Loucy (cell line): ENCODE measurements around the gene OR8B3.

Source experiments
- H2AFZ ChIP-seq: fragments of 200-600 bp; sonication (generic); 2 replicates; pipeline ENCODE4 v1.6.0; 2016; ENCODE audit warnings: antibody characterized with exemption, mild to moderate bottlenecking, low read length, moderate library complexity
- H3F3A ChIP-seq: fragments of 200-600 bp; 2 replicates; pipeline ENCODE4 v1.6.0; 2016; ENCODE audit warnings: antibody characterized with exemption, low read depth, mild to moderate bottlenecking
- H3K27me3 ChIP-seq: fragments of 200-600 bp; sonication (generic); 2 replicates; pipeline ENCODE4 v1.6.1; 2014; ENCODE audit warnings: low read length, mild to moderate bottlenecking; ENCODE audit not compliant: insufficient read depth, poor library complexity, severe bottlenecking
- H3K36me3 ChIP-seq: fragments of 200-600 bp; sonication (generic); 2 replicates; pipeline ENCODE4 v1.6.1; 2016; ENCODE audit warnings: low read length; ENCODE audit not compliant: insufficient read depth
- H3K4me1 ChIP-seq: fragments of 200-600 bp; sonication (generic); 2 replicates; pipeline ENCODE4 v1.5.1; 2014; ENCODE audit warnings: low read length, mild to moderate bottlenecking; ENCODE audit not compliant: insufficient read depth, poor library complexity, severe bottlenecking
- H3K4me2 ChIP-seq: fragments of 200-600 bp; sonication (generic); 2 replicates; pipeline ENCODE4 v1.6.0; 2014; ENCODE audit warnings: antibody characterized with exemption, low read length, low read depth, mild to moderate bottlenecking; ENCODE audit not compliant: poor library complexity, severe bottlenecking
- H3K4me3 ChIP-seq: fragments of 200-600 bp; sonication (generic); 2 replicates; pipeline ENCODE4 v1.5.1; 2014; ENCODE audit warnings: low read length, mild to moderate bottlenecking, mixed read lengths; ENCODE audit not compliant: poor library complexity, severe bottlenecking
- H3K79me2 ChIP-seq: fragments of 200-600 bp; sonication (generic); 2 replicates; pipeline ENCODE4 v1.6.1; 2014; ENCODE audit warnings: low read length; ENCODE audit not compliant: insufficient read depth
- H3K9ac ChIP-seq: fragments of 200-600 bp; sonication (generic); 2 replicates; pipeline ENCODE4 v1.6.0; 2014; ENCODE audit warnings: mild to moderate bottlenecking, low read depth, low read length, moderate library complexity; ENCODE audit not compliant: poor library complexity, severe bottlenecking
- H3K9me2 ChIP-seq: fragments of 200-600 bp; sonication (generic); replicated peaks from 2 replicates; pipeline ENCODE4 v1.6.1; 2016; ENCODE audit warnings: low read depth, low read length, mixed read lengths
- H3K9me3 ChIP-seq: fragments of 200-600 bp; sonication (generic); 2 replicates; pipeline ENCODE4 v1.6.1; 2014; ENCODE audit warnings: mild to moderate bottlenecking, antibody characterized with exemption, low read length, low read depth; ENCODE audit not compliant: insufficient read depth
- H4K20me1 ChIP-seq: fragments of 200-600 bp; sonication (generic); 2 replicates; pipeline ENCODE4 v1.6.0; 2014; ENCODE audit warnings: antibody characterized with exemption, low read length, mild to moderate bottlenecking; ENCODE audit not compliant: insufficient read depth, poor library complexity, severe bottlenecking
- EZH2phosphoT487 ChIP-seq: fragments of 200-600 bp; IDR thresholded peaks from 2 replicates; pipeline ENCODE4 v1.6.1; 2018; ENCODE audit warnings: antibody characterized with exemption, mild to moderate bottlenecking, moderate library complexity, borderline replicate concordance
- TF ChIP-seq, protein P1 (sequence below): fragments of 200-600 bp; sonication (generic); conservative IDR thresholded peaks from 2 replicates; pipeline ENCODE4 v1.5.1; 2014; ENCODE audit warnings: mild to moderate bottlenecking, antibody characterized with exemption, low read length

OR8B3 gene

DNA sequence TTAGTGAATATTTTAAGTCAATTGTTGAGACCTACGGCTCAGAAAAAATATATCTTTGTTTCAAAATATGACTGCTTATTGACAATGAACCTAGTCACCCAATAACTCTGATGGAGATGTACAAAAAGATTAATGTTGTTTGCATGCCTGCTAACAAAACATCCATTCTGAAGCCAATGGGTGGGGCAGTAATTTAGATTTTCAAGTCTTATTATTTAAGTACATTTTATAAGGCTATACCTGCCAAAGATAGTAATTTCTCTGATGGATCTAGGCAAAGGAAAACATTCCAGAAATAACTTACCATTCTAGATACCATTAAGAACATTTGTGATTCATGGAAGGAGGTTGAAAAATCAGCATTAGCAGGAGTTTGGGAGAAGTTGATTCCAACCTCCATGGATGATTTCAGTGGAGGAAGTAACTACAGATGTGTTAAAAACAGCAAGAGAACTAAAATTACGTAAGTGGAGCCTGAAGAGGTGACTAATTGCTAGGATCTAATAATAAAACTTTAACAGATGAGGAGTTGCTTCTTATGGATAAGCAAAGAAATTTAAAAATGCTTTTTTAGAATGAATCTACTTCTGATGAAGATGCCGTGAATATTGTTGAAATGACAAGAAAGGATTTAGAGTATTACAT lies 52.4 kb downstream of the OR8B3 start:
- TF ChIP-seq EZH2phosphoT487: no peak
- TF ChIP-seq, protein P1, sequence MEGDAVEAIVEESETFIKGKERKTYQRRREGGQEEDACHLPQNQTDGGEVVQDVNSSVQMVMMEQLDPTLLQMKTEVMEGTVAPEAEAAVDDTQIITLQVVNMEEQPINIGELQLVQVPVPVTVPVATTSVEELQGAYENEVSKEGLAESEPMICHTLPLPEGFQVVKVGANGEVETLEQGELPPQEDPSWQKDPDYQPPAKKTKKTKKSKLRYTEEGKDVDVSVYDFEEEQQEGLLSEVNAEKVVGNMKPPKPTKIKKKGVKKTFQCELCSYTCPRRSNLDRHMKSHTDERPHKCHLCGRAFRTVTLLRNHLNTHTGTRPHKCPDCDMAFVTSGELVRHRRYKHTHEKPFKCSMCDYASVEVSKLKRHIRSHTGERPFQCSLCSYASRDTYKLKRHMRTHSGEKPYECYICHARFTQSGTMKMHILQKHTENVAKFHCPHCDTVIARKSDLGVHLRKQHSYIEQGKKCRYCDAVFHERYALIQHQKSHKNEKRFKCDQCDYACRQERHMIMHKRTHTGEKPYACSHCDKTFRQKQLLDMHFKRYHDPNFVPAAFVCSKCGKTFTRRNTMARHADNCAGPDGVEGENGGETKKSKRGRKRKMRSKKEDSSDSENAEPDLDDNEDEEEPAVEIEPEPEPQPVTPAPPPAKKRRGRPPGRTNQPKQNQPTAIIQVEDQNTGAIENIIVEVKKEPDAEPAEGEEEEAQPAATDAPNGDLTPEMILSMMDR: no peak
- Histone ChIP-seq H3F3A (no peaks in the 10 kb centered on the region), H3K9ac (no peak overlapping the region), H3K9me2 (no peaks in the 10 kb centered on the region), H3K79me2 (no peaks in the 10 kb centered on the region), H3K4me3 (no peak overlapping the region), H3K36me3 (no peaks in the 10 kb centered on the region), H3K27me3 (no peaks in the 10 kb centered on the region), H3K4me2 (no peak overlapping the region), H3K4me1 (no peaks in the 10 kb centered on the region), H2AFZ (no peak overlapping the region), H3K9me3 (0 out of 2 replicates have a peak, but pooled peaks cover 3% of the 10 kb centered on the region), H4K20me1 (no peaks in the 10 kb centered on the region)
